ENCODE data around the gene CDT1.

The CDT1 gene

GRCh38 chr16:88833086-88833485 lies 29.5 kb downstream of the CDT1 start:
- no peak for TF ChIP-seq CTCF (IDR thresholded peaks at IDR 0.05; ENCODE audit: low read depth, low read length, missing control alignments)

GRCh38 chr16:88834670-88835069 lies 31.1 kb downstream of the CDT1 start:
- Histone ChIP-seq H3K27me3 (replicated peaks) (no peaks in the 10 kb centered on the region), H3K27ac (no peak overlapping the region), H3K4me3 (ENCODE audit: low read depth, low read length) (no peak overlapping the region), H3K36me3 (replicated peaks) (peaks cover 10% of the 10 kb centered on the region)
- in situ Hi-C loops (cut with HindIII; ENCODE audit: low pct_ligation_motif_present, low sequenced_read_pairs) = no loop called here
- DNase-seq = no peak
- no peak for TF ChIP-seq CTCF (IDR thresholded peaks at IDR 0.05; ENCODE audit: low read depth, low read length, missing control alignments)

More at GRCh38 chr16:88833086-88833485, 29.5 kb downstream of the CDT1 start:
- in situ Hi-C loops (cut with HindIII; ENCODE audit: low pct_ligation_motif_present, low sequenced_read_pairs) = no loop called here
- Histone ChIP-seq H3K27me3 (replicated peaks) (no peaks in the 10 kb centered on the region), H3K4me3 (ENCODE audit: low read depth, low read length) (no peak overlapping the region), H3K36me3 (replicated peaks) (no peaks in the 10 kb centered on the region), H3K27ac (no peak overlapping the region)
- DNase-seq = no peak

GRCh38 chr16:88835383-88835782 lies 31.8 kb downstream of the CDT1 start:
- Histone ChIP-seq H3K27ac (no peak overlapping the region), H3K4me3 (ENCODE audit: low read depth, low read length) (no peak overlapping the region), H3K36me3 (replicated peaks) (peaks cover 13% of the 10 kb centered on the region), H3K27me3 (replicated peaks) (no peaks in the 10 kb centered on the region)
- TF ChIP-seq CTCF (IDR thresholded peaks at IDR 0.05; ENCODE audit: low read depth, low read length, missing control alignments) = no peak
- in situ Hi-C loops (cut with HindIII; ENCODE audit: low pct_ligation_motif_present, low sequenced_read_pairs) = no loop called here
- DNase-seq = no peak

- in situ Hi-C loops (cut with HindIII; ENCODE audit: low pct_ligation_motif_present, low sequenced_read_pairs) = no loop called here
Observed at GRCh38 chr16:88835818-88836217, 32.2 kb downstream of the CDT1 start.

GRCh38 chr16:88836791-88837190 lies 33.2 kb downstream of the CDT1 start:
- in situ Hi-C loops (cut with HindIII; ENCODE audit: low pct_ligation_motif_present, low sequenced_read_pairs) = no loop called here
- no peak overlapping the region for H3K4me3 ChIP-seq (ENCODE audit: low read depth, low read length)

More at GRCh38 chr16:88835818-88836217, 32.2 kb downstream of the CDT1 start:
- Histone ChIP-seq H3K27me3 (replicated peaks) (no peaks in the 10 kb centered on the region), H3K4me3 (ENCODE audit: low read depth, low read length) (no peak overlapping the region), H3K36me3 (replicated peaks) (peaks cover 17% of the 10 kb centered on the region), H3K27ac (no peak overlapping the region)
- no peak for DNase-seq
- TF ChIP-seq CTCF (IDR thresholded peaks at IDR 0.05; ENCODE audit: low read depth, low read length, missing control alignments) = no peak

More at GRCh38 chr16:88836791-88837190, 33.2 kb downstream of the CDT1 start:
- H3K27ac ChIP-seq = no peak overlapping the region
- DNase-seq = no peak
- H3K36me3 ChIP-seq (replicated peaks) = peaks cover 17% of the 10 kb centered on the region
- TF ChIP-seq CTCF (IDR thresholded peaks at IDR 0.05; ENCODE audit: low read depth, low read length, missing control alignments) = no peak
- no peaks in the 10 kb centered on the region for H3K27me3 ChIP-seq (replicated peaks)
